ENCODE data around the gene FAP. TPM values are rescaled to one million over a fixed set of nuclear protein-coding genes. Genes with fewer than 3 reads are reported as not detected.

The FAP gene
- total and polyA plus RNA-seq, 2 donors (not counting 1 experiment from before 2014, with no cell fraction given) = not detected

GRCh38 chr2:162182395-162182794, 60.9 kb downstream of the FAP start:
- CTCF ChIA-PET = interaction anchor here (1.5 kb wide), 1 partner anchor 10 kb away, joined by 3 read pairs; no protein-coding TSS in a partner anchor

GRCh38 chr2:162177301-162177700, 65.9 kb downstream of the FAP start:
- 64% methylated on average over 2 of the region's 4 CpGs for WGBS (ENCODE audit: insufficient coverage)
- Mint-ChIP-seq H3K4me1 (no peaks in the 10 kb centered on the region), H3K27me3 (peaks cover 31% of the 10 kb centered on the region), H3K4me3 (no peak overlapping the region), H3K27ac (no peak overlapping the region), H3K9me3 (ENCODE audit: insufficient read depth) (no peaks in the 10 kb centered on the region)
- ATAC-seq (ENCODE audit: low read depth) (no peak), DNase-seq (no peak)
- no peaks in the 10 kb centered on the region for H3K9me3 ChIP-seq (ENCODE audit: control extremely low read depth in 1 of 3, control insufficient read depth in 2 of 3, insufficient read depth in 1 of 3, low read length in 2 of 3)
- H3K4me2 ChIP-seq (replicated peaks; ENCODE audit: low read depth, low read length, poor library complexity, severe bottlenecking) = no peak overlapping the region
- TF ChIP-seq CTCF (IDR thresholded peaks at IDR 0.05) = no peak
- TF ChIP-seq EZH2 (IDR thresholded peaks at IDR 0.05; ENCODE audit: borderline replicate concordance, insufficient read depth, low read depth, low read length, poor library complexity, severe bottlenecking) = no peak
- H3K36me3 ChIP-seq (replicated peaks in 1 of 2; ENCODE audit: control extremely low read depth in 1 of 2, control insufficient read depth in 1 of 2, extremely low read depth in 1 of 2, insufficient read depth in 2 of 2, low read length in 1 of 2) = no peaks in the 10 kb centered on the region
- H3K4me1 ChIP-seq (ENCODE audit: control insufficient read depth in 2 of 2, insufficient read depth in 2 of 2, low read length in 2 of 2) = no peaks in the 10 kb centered on the region
- no peaks in the 10 kb centered on the region for H3K79me2 ChIP-seq (ENCODE audit: control insufficient read depth, insufficient read depth, low read length)
- no peaks in the 10 kb centered on the region for H4K20me1 ChIP-seq (ENCODE audit: control insufficient read depth, insufficient read depth, low read length, poor library complexity, severe bottlenecking)
- no peak overlapping the region for H2AFZ ChIP-seq (ENCODE audit: insufficient read depth, low read depth, low read length, poor library complexity, severe bottlenecking)
- no peaks in the 10 kb centered on the region for H3K27me3 ChIP-seq (replicated peaks in 1 of 4; ENCODE audit: control extremely low read depth in 1 of 4, control insufficient read depth in 3 of 4, insufficient read depth in 4 of 4, low read length in 3 of 4)
- no peak overlapping the region for H3K9ac ChIP-seq (ENCODE audit: low read length)
- POLR2A ChIA-PET = no interaction called here
- no peak overlapping the region for H3K27ac ChIP-seq (ENCODE audit: low read length in 2 of 2)
- CTCF ChIA-PET = no interaction called here
- H3K4me3 ChIP-seq (ENCODE audit: control extremely low read depth in 1 of 5, extremely low read depth in 1 of 5, insufficient read depth in 1 of 5, low read depth in 2 of 5, low read length in 4 of 5) = no peak overlapping the region
- intact Hi-C loops (cut with micrococcal nuclease) = no loop called here

More at GRCh38 chr2:162182395-162182794, 60.9 kb downstream of the FAP start:
- Histone ChIP-seq H3K4me1 (ENCODE audit: control insufficient read depth in 2 of 2, insufficient read depth in 2 of 2, low read length in 2 of 2) (no peaks in the 10 kb centered on the region), H3K4me2 (replicated peaks; ENCODE audit: low read depth, low read length, poor library complexity, severe bottlenecking) (no peak overlapping the region), H2AFZ (ENCODE audit: insufficient read depth, low read depth, low read length, poor library complexity, severe bottlenecking) (no peak overlapping the region), H3K79me2 (ENCODE audit: control insufficient read depth, insufficient read depth, low read length) (no peaks in the 10 kb centered on the region), H3K36me3 (replicated peaks in 1 of 2; ENCODE audit: control extremely low read depth in 1 of 2, control insufficient read depth in 1 of 2, extremely low read depth in 1 of 2, insufficient read depth in 2 of 2, low read length in 1 of 2) (no peaks in the 10 kb centered on the region), H3K4me3 (ENCODE audit: control extremely low read depth in 1 of 5, extremely low read depth in 1 of 5, insufficient read depth in 1 of 5, low read depth in 2 of 5, low read length in 4 of 5) (no peak overlapping the region), H3K9ac (ENCODE audit: low read length) (no peak overlapping the region), H3K27me3 (replicated peaks in 1 of 4; ENCODE audit: control extremely low read depth in 1 of 4, control insufficient read depth in 3 of 4, insufficient read depth in 4 of 4, low read length in 3 of 4) (no peaks in the 10 kb centered on the region), H3K9me3 (ENCODE audit: control extremely low read depth in 1 of 3, control insufficient read depth in 2 of 3, insufficient read depth in 1 of 3, low read length in 2 of 3) (no peaks in the 10 kb centered on the region), H4K20me1 (ENCODE audit: control insufficient read depth, insufficient read depth, low read length, poor library complexity, severe bottlenecking) (no peaks in the 10 kb centered on the region), H3K27ac (ENCODE audit: low read length in 2 of 2) (no peak overlapping the region)
- ATAC-seq (ENCODE audit: low read depth) = no peak
- Mint-ChIP-seq H3K4me3 (no peak overlapping the region), H3K27ac (no peak overlapping the region), H3K27me3 (peaks cover 20% of the 10 kb centered on the region), H3K4me1 (no peaks in the 10 kb centered on the region), H3K9me3 (ENCODE audit: insufficient read depth) (no peaks in the 10 kb centered on the region)
- WGBS (ENCODE audit: insufficient coverage) = 100% methylated on average over 2 of the region's 2 CpGs
- intact Hi-C loops (cut with micrococcal nuclease) = no loop called here
- TF ChIP-seq CTCF (IDR thresholded peaks at IDR 0.05) = no peak
- TF ChIP-seq EZH2 (IDR thresholded peaks at IDR 0.05; ENCODE audit: borderline replicate concordance, insufficient read depth, low read depth, low read length, poor library complexity, severe bottlenecking) = no peak
- POLR2A ChIA-PET = no interaction called here
- no peak for DNase-seq
